ENCODE data around the gene SCART1. TPM values are rescaled to one million over a fixed set of nuclear protein-coding genes. Genes with fewer than 3 reads are reported as not detected.

SCART1 gene
- total and polyA plus RNA-seq, 2 donors, result 0.86 to 3.3 TPM

Other genes with a start within 250 kb of the SCART1 start
- gene UTF1, start 223.7 kb upstream of the SCART1 start, total RNA-seq, result not detected
- not detected for gene UTF1, start 223.7 kb upstream of the SCART1 start, polyA plus RNA-seq
- gene VENTX, start 216.1 kb upstream of the SCART1 start, total RNA-seq, result not detected
- 1.3 TPM for gene VENTX, start 216.1 kb upstream of the SCART1 start, polyA plus RNA-seq
- gene ADAM8, start 177.1 kb upstream of the SCART1 start, total RNA-seq, result 3.0 TPM
- gene ADAM8, start 177.1 kb upstream of the SCART1 start, polyA plus RNA-seq, result 5.7 TPM
- 27.8 TPM for gene TUBGCP2, start 145.1 kb upstream of the SCART1 start, total RNA-seq
- 35.6 TPM for gene TUBGCP2, start 145.1 kb upstream of the SCART1 start, polyA plus RNA-seq
- 24.1 TPM for gene ZNF511, start 145.0 kb upstream of the SCART1 start, total RNA-seq
- 41.5 TPM for gene ZNF511, start 145.0 kb upstream of the SCART1 start, polyA plus RNA-seq
- gene CALY, start 117.0 kb upstream of the SCART1 start, total RNA-seq, result 0.79 TPM
- 1.1 TPM for gene CALY, start 117.0 kb upstream of the SCART1 start, polyA plus RNA-seq
- gene PRAP1, start 106.6 kb upstream of the SCART1 start, total RNA-seq, result not detected
- 0.19 TPM for gene PRAP1, start 106.6 kb upstream of the SCART1 start, polyA plus RNA-seq
- 5.2 TPM for gene FUOM, start 95.9 kb upstream of the SCART1 start, total RNA-seq
- gene FUOM, start 95.9 kb upstream of the SCART1 start, polyA plus RNA-seq, result 16.9 TPM
- gene ECHS1, start 80.6 kb upstream of the SCART1 start, total RNA-seq, result 43.0 TPM
- gene ECHS1, start 80.6 kb upstream of the SCART1 start, polyA plus RNA-seq, result 93.9 TPM
- gene PAOX, start 74.7 kb upstream of the SCART1 start, total RNA-seq, result 4.3 TPM
- gene PAOX, start 74.7 kb upstream of the SCART1 start, polyA plus RNA-seq, result 8.9 TPM
- gene MTG1, start 59.8 kb upstream of the SCART1 start, total RNA-seq, result 32.0 TPM
- gene MTG1, start 59.8 kb upstream of the SCART1 start, polyA plus RNA-seq, result 34.5 TPM
- 0.74 TPM for gene SPRN, start 29.3 kb upstream of the SCART1 start, total RNA-seq
- gene SPRN, start 29.3 kb upstream of the SCART1 start, polyA plus RNA-seq, result 0.19 TPM
- gene CYP2E1, start 73.4 kb downstream of the SCART1 start, total RNA-seq, result 1.1 TPM
- 3.6 TPM for gene CYP2E1, start 73.4 kb downstream of the SCART1 start, polyA plus RNA-seq
- not detected for gene SYCE1, start 111.6 kb downstream of the SCART1 start, total RNA-seq
- not detected for gene SYCE1, start 111.6 kb downstream of the SCART1 start, polyA plus RNA-seq
- not detected for gene FRG2B, start 172.8 kb downstream of the SCART1 start, total RNA-seq
- not detected for gene FRG2B, start 172.8 kb downstream of the SCART1 start, polyA plus RNA-seq

Data from urinary bladder (tissue), 2 donors.